H1 (cell line): ENCODE data around the gene IGFBP1. TPM values are rescaled to one million over a fixed set of nuclear protein-coding genes. Genes with fewer than 3 reads are reported as not detected.

Experiments
- CHD1 ChIP-seq: IDR thresholded peaks from 2 replicates; pipeline ENCODE4 v1.6.1; 2012; ENCODE audit warnings: low read depth, low read length, improper control_type of control experiment
- HDAC6 ChIP-seq: IDR thresholded peaks from one replicate; pipeline ENCODE4 v1.7.1; 2012; ENCODE audit warnings: low read depth, mild to moderate bottlenecking, inconsistent platforms, low read length, moderate library complexity
- NRF1 ChIP-seq: IDR thresholded peaks from 2 replicates; pipeline ENCODE4 v1.6.1; 2011; ENCODE audit warnings: mild to moderate bottlenecking, low read depth, low read length, improper control_type of control experiment
- polyA plus RNA-seq, 7 experiments: library from polyadenylated mRNA; depleted of rRNA in 3 of 7; stranded (reverse) in 5 of 7; unstranded in 2 of 7; fragments of >200 nt in 5 of 7; fragments of 200-250 nt in 2 of 7; gene quantifications; 1 replicate in 5 of 7; 2 replicates in 1 of 7; 4 replicates in 1 of 7; pipeline versions ENCODE4 v1.2.1 to v1.2.3, GENCODE V29; 2011 to 2013; ENCODE audit warnings: missing spikeins in 2 of 7, mixed read lengths in 2 of 7
- total RNA-seq: library from RNA; stranded (reverse); fragmentation: NEBNext Ultra II Directional; extraction: Animal tissue kit (Norgen Biotek cat#: 25700); gene quantifications from 2 replicates; pipeline ENCODE4 v1.2.1, GENCODE V29; 2021

The IGFBP1 gene
- total and polyA plus RNA-seq, 2 of the 8 experiments (the other 6 are each of a cell fraction or from before 2014, with no cell fraction given), result not detected

DNA sequence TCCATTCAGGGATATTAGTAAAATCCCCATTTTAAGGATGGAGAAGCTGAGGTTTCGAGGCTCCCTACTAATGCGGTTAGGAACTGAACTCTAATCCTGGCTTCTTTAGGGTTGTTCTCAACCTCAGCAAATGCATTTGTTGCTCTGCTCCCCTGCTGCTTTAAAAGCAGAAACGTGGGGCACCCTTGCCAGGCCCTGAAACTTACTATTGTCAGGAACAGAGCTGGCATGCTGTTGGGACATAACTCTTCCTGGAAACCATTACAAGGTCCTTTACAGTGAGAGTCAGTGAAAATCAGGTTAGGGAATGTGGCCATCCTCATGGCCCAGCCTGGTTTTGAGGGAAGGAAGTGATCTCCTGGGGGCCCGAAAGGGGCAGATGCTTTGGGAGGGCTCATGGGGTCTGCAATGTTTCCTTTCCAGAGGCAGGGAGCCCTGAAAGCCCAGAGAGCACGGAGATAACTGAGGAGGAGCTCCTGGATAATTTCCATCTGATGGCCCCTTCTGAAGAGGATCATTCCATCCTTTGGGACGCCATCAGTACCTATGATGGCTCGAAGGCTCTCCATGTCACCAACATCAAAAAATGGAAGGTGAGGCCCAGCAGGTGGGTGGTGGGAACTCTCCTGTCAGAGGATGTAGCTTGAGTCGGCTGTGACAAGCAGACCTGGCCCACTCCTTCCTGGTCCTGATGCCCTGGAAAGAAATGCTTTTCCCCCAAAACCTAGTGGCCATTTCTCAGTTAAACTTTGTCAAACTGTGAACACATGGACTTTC lies 2.0 kb downstream of the IGFBP1 start (continued):
- TF ChIP-seq NRF1 (no peak), HDAC6 (no peak), CHD1 (no peak)
